HG03342 (cell line): ENCODE data around the gene HOXB8.

ENCODE experiments used
- ATAC-seq: cut with Tn5 transposase; IDR thresholded peaks from one replicate; pipeline ENCODE4 v1.9.1; 2021; ENCODE audit warnings: mild to moderate bottlenecking, moderate library complexity; ENCODE audit not compliant: unreplicated experiment

The HOXB8 gene

GRCh38 chr17:48586355-48587258 is 28.5 kb downstream of the HOXB8 start:
- ATAC-seq: no peak

- ATAC-seq: no peak
Measured at GRCh38 chr17:48584223-48584741, 30.8 kb downstream of the HOXB8 start.

- no peak for ATAC-seq
Measured at GRCh38 chr17:48583708-48584222, 31.3 kb downstream of the HOXB8 start.

- ATAC-seq: no peak
Measured at GRCh38 chr17:48582750-48583069, 32.4 kb downstream of the HOXB8 start.

- no peak for ATAC-seq
Measured at GRCh38 chr17:48579760-48580554, 35.1 kb downstream of the HOXB8 start.

GRCh38 chr17:48579471-48579759 is 35.7 kb downstream of the HOXB8 start:
- no peak for ATAC-seq

GRCh38 chr17:48578616-48579470 is 36.2 kb downstream of the HOXB8 start:
- ATAC-seq: no peak

- no peak for ATAC-seq
Measured at GRCh38 chr17:48577946-48578615, 37.0 kb downstream of the HOXB8 start, which contains the start of gene HOXB4. HOXB4 (minus strand) TSS chr17:48578350; CDS start chr17:48578319, 31 bp downstream.

- no peak for ATAC-seq
Measured at GRCh38 chr17:48577330-48577945, 37.7 kb downstream of the HOXB8 start.

GRCh38 chr17:48576479-48577309 is 38.4 kb downstream of the HOXB8 start:
- ATAC-seq: no peak

- ATAC-seq: no peak
Measured at GRCh38 chr17:48575673-48576478, 39.2 kb downstream of the HOXB8 start.

GRCh38 chr17:48575066-48575582 is 40.0 kb downstream of the HOXB8 start:
- ATAC-seq: no peak

GRCh38 chr17:48574505-48575065 is 40.5 kb downstream of the HOXB8 start:
- ATAC-seq: no peak

- ATAC-seq: no peak
Measured at GRCh38 chr17:48571826-48572417, 43.2 kb downstream of the HOXB8 start.

- no peak for ATAC-seq
Measured at GRCh38 chr17:48571024-48571818, 43.9 kb downstream of the HOXB8 start.

GRCh38 chr17:48570325-48571023 is 44.6 kb downstream of the HOXB8 start:
- no peak for ATAC-seq
